NB4 (cell line): ENCODE results near the gene NRP1.
"Not testable (repeated sequence)": the region's sequence is repeated elsewhere in the genome, so short reads cannot be mapped to it uniquely, and the experiment has no call there.

ENCODE experiments used
- DNase-seq: peaks from one replicate; pipeline ENCODE4 v3.0.0; 2010; ENCODE audit warnings: low read depth
- H3K4me3 ChIP-seq: one replicate; pipeline ENCODE4 v1.5.1; 2011; ENCODE audit warnings: mild to moderate bottlenecking, low read depth, low read length, moderate library complexity
- CTCF ChIP-seq: IDR thresholded peaks from one replicate; pipeline ENCODE4 v1.5.1; 2012; ENCODE audit warnings: low read depth, low read length
- MAX ChIP-seq: IDR thresholded peaks from 2 replicates; pipeline ENCODE4 v1.6.1; 2011; ENCODE audit warnings: low read depth, low read length
- MYC ChIP-seq: IDR thresholded peaks from 2 replicates; pipeline ENCODE4 v1.6.1; 2011; ENCODE audit warnings: low read depth, low read length
- POLR2A ChIP-seq: IDR thresholded peaks from 2 replicates; pipeline ENCODE4 v1.6.1; 2011; ENCODE audit warnings: mild to moderate bottlenecking; ENCODE audit not compliant: insufficient read length; ENCODE audit errors: extremely low read depth

Gene NRP1

GRCh38 chr10:33229252-33229948, 105.1 kb downstream of the NRP1 start:
- TF ChIP-seq CTCF (no peak), MYC (no peak), MAX (no peak), POLR2A (no peak)
- DNase-seq = no peak

GRCh38 chr10:33228426-33228825, 106.0 kb downstream of the NRP1 start:
- no peak for DNase-seq
- TF ChIP-seq CTCF = no peak
- no peak for TF ChIP-seq MAX
- H3K4me3 ChIP-seq = no peak overlapping the region

More at GRCh38 chr10:33229252-33229948, 105.1 kb downstream of the NRP1 start:
- H3K4me3 ChIP-seq = no peak overlapping the region

- no peak for DNase-seq
- TF ChIP-seq MYC (no peak), MAX (no peak), CTCF (no peak), POLR2A (no peak)
- no peak overlapping the region for H3K4me3 ChIP-seq
These were observed 107.0 kb downstream of the NRP1 start for GRCh38 chr10:33227489-33227888.

GRCh38 chr10:33224251-33224965, 110.1 kb downstream of the NRP1 start:
- no peak overlapping the region for H3K4me3 ChIP-seq
- no peak for DNase-seq

GRCh38 chr10:33223326-33224000, 111.0 kb downstream of the NRP1 start:
- no peak overlapping the region for H3K4me3 ChIP-seq
- TF ChIP-seq CTCF (no peak), MAX (no peak), MYC (no peak), POLR2A (no peak)
- DNase-seq = no peak

More at GRCh38 chr10:33224251-33224965, 110.1 kb downstream of the NRP1 start:
- TF ChIP-seq MAX (no peak), POLR2A (no peak)

GRCh38 chr10:33222304-33222703, 112.2 kb downstream of the NRP1 start:
- DNase-seq, H3K4me3 ChIP-seq: not testable (repeated sequence)
